Activated CD4-positive, alpha-beta T cell treated with anti-CD3 and anti-CD28 coated beads for 48 hours (primary cell): ENCODE results near the gene MECR.

Experiments
- DNase-seq: peaks from one replicate; pipeline ENCODE4 v3.0.0-alpha.2; 2020

MECR gene

GRCh38 chr1:29254346-29254745 is 23.6 kb upstream of the MECR start:
- DNase-seq, result no peak

DNA sequence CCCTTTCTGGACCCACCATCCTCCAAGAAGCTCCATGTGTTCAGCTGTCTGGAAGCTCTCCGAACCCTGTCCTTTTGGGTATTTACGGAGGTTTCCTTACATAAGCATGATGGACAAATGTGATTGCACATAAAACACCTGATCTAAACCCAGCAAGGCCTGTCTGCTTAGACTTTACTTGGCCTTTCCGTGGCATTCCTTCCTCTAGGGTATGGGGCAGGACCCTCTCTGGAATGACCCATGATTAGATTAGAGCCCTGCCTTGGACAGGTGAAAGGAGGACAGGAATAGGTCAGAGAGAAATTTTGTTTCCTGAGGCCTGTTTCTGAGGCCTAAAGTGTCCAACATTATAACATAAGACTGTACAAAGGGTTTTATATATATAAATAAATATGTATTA is 22.4 kb upstream of the MECR start:
- no peak for DNase-seq

GRCh38 chr1:29251164-29252124 is 20.7 kb upstream of the MECR start:
- DNase-seq, result no peak

DNA sequence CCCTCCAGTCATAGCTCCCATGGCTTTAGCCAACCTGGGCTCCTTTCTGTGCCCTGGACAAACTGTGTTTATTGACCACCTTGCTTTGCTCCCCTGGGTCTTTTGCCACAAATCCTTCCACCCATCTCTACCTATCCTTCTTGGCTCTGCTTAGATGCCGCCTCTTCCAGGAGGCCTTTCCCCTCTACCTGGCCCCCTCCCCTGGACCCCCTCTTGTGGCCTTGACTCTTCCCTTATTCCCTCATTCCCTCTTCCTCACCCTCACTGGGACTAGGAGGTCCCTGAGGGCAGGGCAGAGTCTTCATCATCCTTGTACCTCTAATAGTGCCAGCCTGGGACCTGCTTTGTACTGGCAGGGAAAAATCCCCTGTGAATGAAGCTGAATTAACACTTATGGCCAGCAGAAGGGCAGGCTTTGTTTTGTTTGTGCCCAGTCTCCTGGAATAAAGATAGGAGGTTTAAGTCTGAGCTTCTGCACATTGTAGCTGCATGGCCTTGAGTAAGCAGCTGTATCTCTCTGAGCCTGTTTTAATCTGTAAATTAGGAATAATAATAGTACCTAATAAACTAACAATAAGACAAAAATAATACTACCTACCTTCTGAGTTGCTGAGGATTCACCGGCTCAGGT is 19.3 kb upstream of the MECR start:
- DNase-seq, result no peak

- DNase-seq, result no peak
These were observed 18.5 kb upstream of the MECR start for GRCh38 chr1:29249170-29249691.

DNA sequence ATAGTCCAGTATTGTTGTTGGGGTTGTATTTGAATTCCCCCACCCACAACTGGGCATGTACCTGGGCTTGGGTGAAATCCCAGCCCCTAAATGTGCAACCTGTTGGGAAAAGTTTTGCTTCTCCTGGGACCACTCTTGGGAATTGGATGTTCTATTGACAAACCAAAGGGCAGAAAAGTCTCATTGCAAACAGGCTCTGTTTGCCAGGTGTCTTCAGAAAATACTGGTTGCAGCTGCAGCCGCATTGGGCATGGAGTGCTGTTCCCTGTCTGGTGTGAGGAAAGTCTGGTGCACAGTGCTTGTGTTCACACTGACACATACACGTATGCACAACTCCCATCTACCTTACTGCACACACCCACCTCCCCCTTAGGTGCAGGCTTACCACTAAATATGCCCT is 17.7 kb upstream of the MECR start:
- no peak for DNase-seq

GRCh38 chr1:29247571-29248273 is 17.0 kb upstream of the MECR start:
- DNase-seq, result no peak

DNA sequence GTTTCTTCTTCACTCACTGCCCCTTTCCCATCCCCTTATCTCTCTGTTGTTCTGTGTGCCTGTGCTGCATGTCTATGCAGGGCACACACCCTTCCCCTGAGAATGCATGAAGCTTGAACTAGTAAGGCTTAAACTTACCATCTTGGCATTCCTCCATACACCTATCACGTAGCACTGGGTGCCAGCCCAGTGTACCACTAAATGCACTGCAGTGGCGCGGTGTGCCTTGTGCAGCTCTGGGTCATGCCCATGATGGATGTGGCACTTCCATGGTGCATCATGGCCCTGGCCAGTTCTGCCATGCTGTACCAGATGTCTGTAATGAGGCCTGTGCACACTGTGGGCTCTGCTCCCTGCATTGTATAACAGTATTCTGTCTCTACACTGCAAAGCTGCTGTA is 16.3 kb upstream of the MECR start:
- no peak for DNase-seq

DNA sequence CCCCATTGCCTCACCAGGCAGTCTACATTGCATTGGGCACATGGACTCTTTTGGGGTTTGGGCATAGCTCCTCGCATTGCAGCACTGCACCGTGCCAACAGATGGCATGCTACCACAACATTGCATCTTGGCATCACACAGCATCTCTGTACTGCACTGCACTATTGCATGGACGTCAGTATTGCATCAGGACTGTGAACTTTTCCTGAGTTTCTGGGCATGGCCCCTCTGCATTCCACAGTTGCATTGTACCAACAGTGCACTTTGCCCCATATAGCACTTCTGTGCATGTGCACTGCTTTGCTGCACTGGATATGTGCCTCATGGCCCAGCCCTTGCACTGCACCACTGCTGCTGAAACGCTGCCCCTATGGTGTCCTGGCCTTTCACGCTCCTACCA is 15.1 kb upstream of the MECR start:
- peak; percentile 20 for DNase-seq

DNA sequence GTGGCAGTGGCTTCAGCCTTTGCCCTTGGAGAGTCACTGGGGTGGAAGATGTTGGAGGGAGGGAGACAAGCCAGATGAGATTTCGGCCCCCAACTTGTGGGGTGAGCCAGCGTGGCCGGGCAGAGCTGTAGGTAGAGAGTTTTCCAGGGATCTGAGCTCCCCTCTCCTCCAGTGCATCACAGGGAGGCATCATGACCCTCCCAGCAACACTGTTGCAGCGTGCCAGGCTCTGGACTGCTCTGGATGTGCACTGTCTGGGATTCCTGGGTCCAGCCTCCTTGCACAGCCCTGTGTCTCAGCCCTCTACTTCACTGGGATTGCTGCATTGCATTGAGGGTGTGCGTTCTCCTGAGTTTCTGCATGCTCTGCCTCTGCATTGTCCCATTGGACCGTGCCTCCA is 14.5 kb upstream of the MECR start:
- no peak for DNase-seq

- no peak for DNase-seq
These were observed 13.1 kb upstream of the MECR start for GRCh38 chr1:29243871-29244200.

DNA sequence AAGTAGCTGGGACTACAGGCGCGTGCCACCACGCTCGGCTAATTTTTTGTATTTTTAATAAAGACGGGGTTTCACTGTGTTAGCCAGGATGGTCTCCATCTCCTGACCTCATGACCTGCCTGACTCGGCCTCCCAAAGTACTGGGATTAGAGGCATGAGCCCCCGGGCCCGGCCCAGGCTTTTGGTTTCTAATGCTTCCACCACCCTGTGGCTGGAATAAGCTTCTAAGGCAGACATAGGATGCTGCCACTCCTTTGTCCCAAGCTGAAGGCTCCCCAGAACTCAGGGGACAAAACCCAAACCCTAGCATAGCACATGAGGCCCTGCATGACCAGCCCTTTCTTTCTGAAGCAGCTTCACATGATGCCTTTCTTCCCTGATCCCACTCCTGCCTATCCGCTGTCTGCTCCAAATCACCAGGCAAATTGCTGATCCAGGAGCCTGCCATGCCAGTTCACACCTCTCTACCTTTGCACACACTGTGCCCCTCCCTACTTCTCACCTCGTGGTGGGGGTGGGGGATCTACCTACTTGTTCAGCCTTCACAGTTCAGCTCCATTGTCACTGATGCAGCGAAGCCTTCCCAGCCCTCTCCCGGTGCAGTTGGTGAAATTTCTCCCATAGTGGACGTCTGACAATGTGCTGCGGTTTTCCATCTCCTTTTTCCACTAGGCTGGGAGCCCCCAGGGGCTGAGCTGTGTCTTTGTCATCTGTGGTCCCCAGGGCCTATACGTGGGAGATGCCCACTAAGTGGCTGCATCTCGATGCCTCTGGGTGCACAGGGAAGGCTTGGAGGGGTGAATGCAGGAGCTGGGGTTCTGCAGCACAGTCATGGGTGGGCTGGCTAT is 12.5 kb upstream of the MECR start:
- no peak for DNase-seq

GRCh38 chr1:29240986-29241385 is 10.3 kb upstream of the MECR start:
- no peak for DNase-seq

GRCh38 chr1:29240400-29240837 is 9.7 kb upstream of the MECR start:
- DNase-seq, result no peak

DNA sequence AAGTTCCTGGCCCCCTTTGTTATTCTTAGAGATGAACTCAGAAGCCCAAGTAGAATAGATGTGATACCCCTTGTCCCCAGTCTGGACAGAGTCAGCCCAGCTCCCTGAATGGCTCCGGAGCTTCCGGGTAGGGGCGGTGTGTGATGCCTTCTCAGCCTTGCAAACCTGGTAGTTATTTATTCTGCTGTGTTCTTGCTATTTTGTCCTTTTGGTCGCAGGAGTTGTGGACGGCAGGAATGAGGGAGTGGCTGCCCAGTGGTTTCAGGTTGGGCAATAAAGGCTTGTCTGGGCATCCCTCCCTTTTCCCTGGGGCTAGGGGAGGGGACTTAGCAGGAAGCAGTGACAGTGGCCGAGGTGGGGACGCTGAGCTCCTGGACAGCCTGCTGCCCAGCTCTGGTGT is 8.4 kb upstream of the MECR start:
- no peak for DNase-seq

DNA sequence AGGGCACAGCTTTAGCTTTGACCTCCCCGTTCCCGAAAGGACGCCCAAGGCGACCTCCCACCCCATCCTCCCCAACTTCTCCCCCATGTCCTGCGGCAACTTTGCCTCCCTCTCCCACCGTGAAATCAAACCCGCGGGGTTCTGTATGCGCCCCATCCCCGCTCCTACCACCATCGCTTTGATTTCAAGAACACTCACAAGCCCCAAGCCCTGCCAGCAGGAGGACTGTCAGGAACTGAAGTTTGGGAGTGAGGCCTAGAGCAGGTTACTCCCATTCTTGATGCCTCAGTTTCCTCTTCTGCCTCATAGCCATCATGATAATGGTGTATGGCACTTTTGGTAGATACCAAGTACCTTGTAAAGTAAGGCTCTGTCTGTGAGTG is 7.9 kb upstream of the MECR start:
- DNase-seq, result no peak

- DNase-seq, result no peak
These were observed 7.3 kb upstream of the MECR start for GRCh38 chr1:29237852-29238619.

GRCh38 chr1:29237129-29237821 is 6.5 kb upstream of the MECR start:
- DNase-seq, result peak; percentile 18

DNA sequence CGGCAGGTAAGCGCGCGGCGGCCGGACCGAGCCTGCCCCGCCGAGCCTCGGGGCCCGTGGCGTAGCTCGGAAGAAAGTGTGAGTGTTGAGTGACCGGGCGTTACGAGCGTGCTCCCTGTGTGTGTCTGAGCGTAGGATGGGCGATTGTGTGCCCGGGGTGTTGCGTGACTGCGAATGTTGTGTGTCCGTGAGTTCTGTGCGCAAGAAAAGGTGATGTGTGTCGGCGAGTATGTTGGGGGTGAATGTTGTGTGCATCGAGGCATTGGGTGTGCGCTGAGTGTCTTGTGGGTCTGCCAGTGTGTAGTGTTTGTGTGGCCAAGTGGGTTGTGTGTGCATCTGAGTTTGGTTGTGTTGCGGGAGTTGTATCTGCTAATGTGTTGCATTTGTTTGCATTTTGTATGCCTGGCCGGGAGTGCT is 6.0 kb upstream of the MECR start:
- DNase-seq, result no peak

GRCh38 chr1:29235955-29236711 is 5.4 kb upstream of the MECR start, which contains the start of gene PTPRU:
Gene PTPRU, plus strand, starts transcription at chr1:29236522. Its CDS starts 123 bp downstream, at chr1:29236645.
- DNase-seq, result peak; percentile 86
